ENCODE measurements around the gene PMM1.
"Not testable (repeated sequence)": the region's sequence is repeated elsewhere in the genome, so short reads cannot be mapped to it uniquely, and the experiment has no call there.

- not testable (repeated sequence) for TF ChIP-seq CTCF, POLR2A (IDR thresholded peaks at IDR 0.05)
Measured at GRCh38 chr22:41631115-41631514, 41.5 kb upstream of the PMM1 start.

Measured in uterus (tissue), 2 donors.